ENCODE measurements around the gene WNT6.

WNT6 gene

GRCh38 chr2:218859556-218859987 lies at the start of gene WNT6:
WNT6 (plus strand) TSS chr2:218859805; CDS start chr2:218860038, 233 bp downstream.
- no peak for DNase-seq

- no peak for DNase-seq
These were observed 49.3 kb upstream of the WNT6 start for GRCh38 chr2:218810256-218810655.

- no peak for DNase-seq
These were observed 48.2 kb upstream of the WNT6 start for GRCh38 chr2:218811382-218811781.

- no peak for DNase-seq
These were observed 47.3 kb upstream of the WNT6 start for GRCh38 chr2:218812096-218812815.

GRCh38 chr2:218812861-218813260 lies 46.7 kb upstream of the WNT6 start:
- DNase-seq, result no peak

- no peak for DNase-seq
These were observed 45.7 kb upstream of the WNT6 start for GRCh38 chr2:218813771-218814460.

- no peak for DNase-seq
These were observed 44.9 kb upstream of the WNT6 start for GRCh38 chr2:218814540-218815243.

GRCh38 chr2:218815244-218815637 lies 44.4 kb upstream of the WNT6 start:
- DNase-seq, result no peak

- DNase-seq, result no peak
These were observed 44.0 kb upstream of the WNT6 start for GRCh38 chr2:218815649-218816048.

- DNase-seq, result no peak
These were observed 43.0 kb upstream of the WNT6 start for GRCh38 chr2:218816561-218817011.

GRCh38 chr2:218819093-218819492 lies 40.5 kb upstream of the WNT6 start:
- DNase-seq, result no peak

- DNase-seq, result no peak
These were observed 38.7 kb upstream of the WNT6 start for GRCh38 chr2:218820746-218821369.

- no peak for DNase-seq
These were observed 37.9 kb upstream of the WNT6 start for GRCh38 chr2:218821605-218822211.

- no peak for DNase-seq
These were observed 37.0 kb upstream of the WNT6 start for GRCh38 chr2:218822622-218823021.

GRCh38 chr2:218823196-218823855 lies 36.3 kb upstream of the WNT6 start:
- DNase-seq, result no peak

GRCh38 chr2:218824004-218824403 lies 35.6 kb upstream of the WNT6 start:
- no peak for DNase-seq

GRCh38 chr2:218826791-218827190 lies 32.8 kb upstream of the WNT6 start:
- no peak for DNase-seq

GRCh38 chr2:218827701-218828476 lies 31.7 kb upstream of the WNT6 start:
- DNase-seq, result no peak

- no peak for DNase-seq
These were observed 31.2 kb upstream of the WNT6 start for GRCh38 chr2:218828477-218828778.

- DNase-seq, result no peak
These were observed 29.6 kb upstream of the WNT6 start for GRCh38 chr2:218829868-218830451.

Data from cortex of kidney (tissue), 1 donor.